Ascending aorta (tissue), 2 donors: ENCODE data around the gene PARD6G. TPM values are rescaled to one million over a fixed set of nuclear protein-coding genes. Genes with fewer than 3 reads are reported as not detected.

Experiments
- DNase-seq, 2 donors: peaks; one replicate each; pipeline ENCODE4 v3.0.0-alpha.2; 2019; ENCODE audit warnings: low spot score in 2 of 2
- H3K27ac ChIP-seq, 2 donors: fragments of 200-600 bp; sonication (generic); one replicate each; pipeline ENCODE4 v1.5.1; 2016 to 2017; ENCODE audit warnings: mild to moderate bottlenecking in 1 of 2
- H3K27me3 ChIP-seq: fragments of 200-600 bp; sonication (generic); one replicate; pipeline ENCODE4 v1.5.1; 2017
- H3K36me3 ChIP-seq, 2 donors: fragments of 200-600 bp; sonication (generic); one replicate each; pipeline ENCODE4 v1.5.1; 2016
- H3K4me1 ChIP-seq, 2 donors: fragments of 200-600 bp; sonication (generic); one replicate each; pipeline ENCODE4 v1.5.1; 2016 to 2017; ENCODE audit warnings: mild to moderate bottlenecking in 1 of 2
- H3K4me3 ChIP-seq, 2 donors: fragments of 200-600 bp; sonication (generic); one replicate each; pipeline ENCODE4 v1.5.1; 2016 to 2017; ENCODE audit warnings: mild to moderate bottlenecking in 1 of 2
- H3K9me3 ChIP-seq, 2 donors: fragments of 200-600 bp; sonication (generic); one replicate each; pipeline ENCODE4 v1.5.1; 2016
- CTCF ChIP-seq, 3 experiments: fragments of 200-600 bp in 2 of 3; fragments of 450-650 bp in 1 of 3; sonication (generic) in 2 of 3; IDR thresholded peaks; one replicate each; pipeline ENCODE4 v1.5.1; 2016 to 2019; ENCODE audit warnings: antibody characterized with exemption in 3 of 3, mild to moderate bottlenecking in 1 of 3, moderate library complexity in 1 of 3
- intact Hi-C: fragments of 100-400 bp; cut with DNase I; formaldehyde crosslinking; loops from one replicate; pipeline ENCODE4 v1.15.1; 2023
- total RNA-seq: library from RNA; depleted of rRNA; stranded (reverse); fragments of >200 nt; gene quantifications from one replicate; pipeline ENCODE4 v1.1.0, GENCODE V29; 2016

Gene PARD6G
- total RNA-seq, 1 donor from 2014 or later: 7.9 TPM

GRCh38 chr18:80204142-80204541, 43.2 kb downstream of the PARD6G start:
- intact Hi-C loops: no loop called here
- Histone ChIP-seq H3K27me3 (no peaks in the 10 kb centered on the region), H3K36me3 (no peaks in the 10 kb centered on the region), H3K4me3 (no peak overlapping the region), H3K9me3 (no peaks in the 10 kb centered on the region), H3K27ac (no peak overlapping the region), H3K4me1 (no peaks in the 10 kb centered on the region)
- TF ChIP-seq CTCF (IDR thresholded peaks at IDR 0.05): no peak
- DNase-seq: no peak

DNA sequence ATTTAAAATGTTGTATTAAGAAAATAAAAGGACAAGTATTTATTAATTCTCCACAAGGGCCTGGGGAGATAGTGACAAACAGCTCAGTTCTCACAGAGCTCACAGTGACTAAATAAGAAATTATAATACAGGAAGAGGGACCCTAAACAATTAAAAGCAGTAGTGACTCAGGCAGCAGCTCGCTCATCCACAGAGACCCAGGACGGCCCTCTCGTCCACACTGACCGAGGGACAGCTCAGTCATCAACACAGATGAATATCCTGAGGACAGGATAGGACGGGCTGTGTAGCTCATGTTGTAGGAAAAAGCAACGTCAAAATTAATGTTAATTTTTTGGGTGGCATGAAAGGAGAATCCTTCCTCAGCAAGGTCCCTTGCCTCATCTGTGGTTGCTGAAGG, 44.1 kb downstream of the PARD6G start:
- Histone ChIP-seq H3K4me3 (no peak overlapping the region), H3K4me1 (no peaks in the 10 kb centered on the region), H3K27ac (no peak overlapping the region), H3K36me3 (no peaks in the 10 kb centered on the region), H3K27me3 (no peaks in the 10 kb centered on the region), H3K9me3 (no peaks in the 10 kb centered on the region)
- intact Hi-C loops: no loop called here
- no peak for TF ChIP-seq CTCF (IDR thresholded peaks at IDR 0.05)
- DNase-seq: no peak

DNA sequence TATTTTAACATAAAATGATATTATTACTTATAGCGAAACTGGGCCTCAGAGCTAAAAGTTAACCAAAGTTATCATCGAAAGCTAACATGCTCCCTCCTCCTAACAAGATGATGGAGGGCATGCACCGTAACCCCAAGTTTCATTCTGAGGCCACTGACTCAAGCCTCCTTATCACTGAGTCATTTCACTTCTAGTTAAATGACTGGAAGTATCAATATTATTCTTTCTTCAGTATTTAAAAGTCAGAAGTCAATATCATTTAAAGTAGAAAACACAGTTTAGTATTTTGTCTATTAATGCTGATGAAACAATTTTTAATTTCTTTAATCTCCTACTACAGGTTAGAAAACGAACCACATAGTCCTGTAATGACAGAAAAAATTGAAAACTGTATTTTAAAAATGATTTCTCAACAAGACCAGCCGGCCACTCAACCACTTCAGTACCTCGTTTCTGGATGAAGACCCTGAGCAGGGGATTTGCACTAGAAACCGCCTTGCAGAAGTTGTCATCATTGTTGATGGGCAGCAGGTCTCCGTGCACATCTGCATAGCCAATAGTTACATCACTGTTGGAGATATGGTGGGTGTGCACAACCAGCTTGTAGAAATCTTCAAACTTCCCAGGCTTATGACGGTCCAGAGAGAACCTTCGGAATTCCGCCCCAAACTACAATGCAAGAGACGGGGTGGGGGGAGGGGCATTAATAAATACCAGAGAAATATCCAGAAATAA, 44.9 kb downstream of the PARD6G start:
- Histone ChIP-seq H3K36me3 (no peaks in the 10 kb centered on the region), H3K4me1 (no peaks in the 10 kb centered on the region), H3K27ac (no peak overlapping the region), H3K27me3 (no peaks in the 10 kb centered on the region), H3K4me3 (no peak overlapping the region), H3K9me3 (no peaks in the 10 kb centered on the region)
- TF ChIP-seq CTCF (IDR thresholded peaks at IDR 0.05): no peak
- intact Hi-C loops: no loop called here
- DNase-seq: no peak

DNA sequence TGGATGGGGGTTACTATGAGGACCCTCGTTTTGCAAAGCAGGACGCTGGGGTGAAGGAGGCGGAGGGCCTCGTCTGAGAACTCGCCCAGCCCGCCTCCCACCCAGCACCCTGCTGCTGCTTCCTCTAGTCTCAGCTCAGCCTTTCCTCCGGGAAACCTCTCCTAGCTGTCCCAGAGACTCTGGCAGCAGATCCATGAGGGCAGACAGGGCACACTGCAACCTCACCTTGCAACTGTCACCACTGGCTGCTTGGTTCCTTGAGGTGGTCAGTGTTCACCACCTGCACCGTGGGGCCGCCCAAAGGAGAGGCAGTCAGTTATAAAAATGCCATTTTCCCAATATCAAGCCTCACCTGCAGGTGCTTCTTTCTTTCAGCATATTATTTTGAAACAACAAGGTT, 45.6 kb downstream of the PARD6G start:
- Histone ChIP-seq H3K27ac (no peak overlapping the region), H3K4me3 (no peak overlapping the region), H3K36me3 (no peaks in the 10 kb centered on the region), H3K4me1 (no peaks in the 10 kb centered on the region), H3K27me3 (no peaks in the 10 kb centered on the region), H3K9me3 (no peaks in the 10 kb centered on the region)
- intact Hi-C loops: no loop called here
- no peak for TF ChIP-seq CTCF (IDR thresholded peaks at IDR 0.05)
- DNase-seq: no peak

GRCh38 chr18:80200932-80201672, 46.2 kb downstream of the PARD6G start:
- intact Hi-C loops: no loop called here
- no peak for DNase-seq
- no peaks in the 10 kb centered on the region for H3K9me3 ChIP-seq
- no peaks in the 10 kb centered on the region for H3K36me3 ChIP-seq
- no peaks in the 10 kb centered on the region for H3K27me3 ChIP-seq
- no peaks in the 10 kb centered on the region for H3K4me1 ChIP-seq
- no peak overlapping the region for H3K4me3 ChIP-seq
- no peak overlapping the region for H3K27ac ChIP-seq
- TF ChIP-seq CTCF (IDR thresholded peaks at IDR 0.05): no peak
